Activated CD8-positive, alpha-beta T cell treated with anti-CD3 and anti-CD28 coated beads for 36 hours (primary cell): ENCODE data around the gene TMBIM4. TPM values are rescaled to one million over a fixed set of nuclear protein-coding genes. Genes with fewer than 3 reads are reported as not detected.
"Not testable (repeated sequence)": the region's sequence is repeated elsewhere in the genome, so short reads cannot be mapped to it uniquely, and the experiment has no call there.

ENCODE experiments used
- ATAC-seq: fragments of 200-7000 bp; cut with Tn5 transposase; one replicate; pipeline ENCODE4 v1.10.0; 2021; ENCODE audit warnings: mild to moderate bottlenecking, moderate library complexity
- CTCF ChIA-PET: fragments of 350-600 bp; sonication (Branson Sonifier 250); formaldehyde crosslinking; loops from one replicate; lab custom pipeline; 2021; ENCODE audit warnings: antibody characterized with exemption; lab: Charles Lee
- POLR2A ChIA-PET: fragments of 350-600 bp; sonication (Branson Sonifier 250); formaldehyde crosslinking; loops from one replicate; lab custom pipeline; 2021; ENCODE audit warnings: antibody characterized with exemption; lab: Charles Lee
- DNase-seq: peaks from one replicate; pipeline ENCODE4 v3.0.0-alpha.2; 2020
- H3K27ac Mint-ChIP-seq: one replicate; pipeline ENCODE4 v1.8.0; 2021; ENCODE audit warnings: mild to moderate bottlenecking, mixed read lengths
- H3K27me3 Mint-ChIP-seq: one replicate; pipeline ENCODE4 v1.8.0; 2021; ENCODE audit warnings: mixed read lengths
- H3K36me3 Mint-ChIP-seq: one replicate; pipeline ENCODE4 v1.8.0; 2021; ENCODE audit warnings: low read depth, mixed read lengths
- H3K4me1 Mint-ChIP-seq: one replicate; pipeline ENCODE4 v1.8.0; 2021; ENCODE audit warnings: low read depth, mixed read lengths
- H3K4me3 Mint-ChIP-seq: one replicate; pipeline ENCODE4 v1.8.0; 2021; ENCODE audit warnings: mild to moderate bottlenecking, moderate library complexity, mixed read lengths
- H3K9me3 Mint-ChIP-seq: one replicate; pipeline ENCODE4 v1.8.0; 2021; ENCODE audit warnings: mixed read lengths
- CTCF ChIP-seq: fragments of 200-600 bp; IDR thresholded peaks from one replicate; pipeline ENCODE4 v1.8.0; 2022; ENCODE audit warnings: antibody characterized with exemption, mild to moderate bottlenecking
- intact Hi-C: fragments of 100-400 bp; cut with micrococcal nuclease; formaldehyde crosslinking; loops from one replicate; pipeline ENCODE4 v1.10.0; 2022
- total RNA-seq, 2 experiments: library from RNA; stranded (reverse); gene quantifications; one replicate each; pipeline ENCODE4 v1.2.3, GENCODE V29; 2021

The TMBIM4 gene
- 10 to 100 TPM; 41.7 to 45.8 TPM for total RNA-seq

GRCh38 chr12:66169221-66170170 is at the start of gene TMBIM4:
TMBIM4 (minus strand) TSS chr12:66169996; CDS start chr12:66169951, 45 bp downstream.
- peak; percentile 18 for TF ChIP-seq CTCF
- no peaks in the 10 kb centered on the region for H3K27me3 Mint-ChIP-seq
- DNase-seq = peak; percentile 89
- POLR2A ChIA-PET = interaction anchor here (0.6 to 2.9 kb wide), 17 partner anchors 9 to 974 kb away, joined by 3 to 24 read pairs (median 4); partner anchors contain the start of genes HELB and LLPH
- intact Hi-C loops = loop anchor here (2.0 to 10.0 kb wide), 2 partner anchors 39 to 135 kb away; partner anchors contain the start of genes HELB and LLPH
- peaks cover 39% of the 10 kb centered on the region for H3K36me3 Mint-ChIP-seq
- CTCF ChIA-PET = interaction anchor here (0.9 to 2.5 kb wide), 8 partner anchors 9 to 134 kb away, joined by 3 to 17 read pairs (median 5); partner anchors contain the start of gene LLPH
- H3K4me3 Mint-ChIP-seq = peak within 1 kb of the TSS; percentile 85
- H3K27ac Mint-ChIP-seq = peak within 1 kb of the TSS; percentile 100
- peaks cover 13% of the 10 kb centered on the region for H3K9me3 Mint-ChIP-seq
- H3K4me1 Mint-ChIP-seq = peaks cover 39% of the 10 kb centered on the region
- ATAC-seq = peak; percentile 83

GRCh38 chr12:66217342-66217917 is 47.6 kb upstream of the TMBIM4 start:
- Mint-ChIP-seq H3K27me3 (peaks cover 16% of the 10 kb centered on the region), H3K4me1 (peaks cover 3% of the 10 kb centered on the region), H3K9me3 (peaks cover 5% of the 10 kb centered on the region), H3K4me3 (no peak overlapping the region), H3K27ac (no peak overlapping the region), H3K36me3 (peaks cover 2% of the 10 kb centered on the region)
- POLR2A ChIA-PET = no interaction called here
- DNase-seq (no peak), ATAC-seq (no peak)
- intact Hi-C loops = no loop called here
- CTCF ChIA-PET = no interaction called here
- no peak for TF ChIP-seq CTCF

GRCh38 chr12:66213011-66213410 is 43.2 kb upstream of the TMBIM4 start:
- intact Hi-C loops, H3K4me3 Mint-ChIP-seq, H3K4me1 Mint-ChIP-seq, H3K36me3 Mint-ChIP-seq, H3K9me3 Mint-ChIP-seq, CTCF ChIA-PET, H3K27ac Mint-ChIP-seq, ATAC-seq, DNase-seq: not testable (repeated sequence)
- H3K27me3 Mint-ChIP-seq = peaks cover 23% of the 10 kb centered on the region
- POLR2A ChIA-PET = interaction anchor here (1.5 kb wide), 1 partner anchor 10 kb away, joined by 3 read pairs; no protein-coding TSS in a partner anchor

GRCh38 chr12:66211573-66211972 is 41.8 kb upstream of the TMBIM4 start:
- H3K36me3 Mint-ChIP-seq, ATAC-seq, H3K4me1 Mint-ChIP-seq, POLR2A ChIA-PET, intact Hi-C loops, DNase-seq, H3K4me3 Mint-ChIP-seq, H3K9me3 Mint-ChIP-seq, H3K27ac Mint-ChIP-seq: not testable (repeated sequence)
- CTCF ChIA-PET = interaction anchor here (1.1 kb wide), 1 partner anchor 58 kb away, joined by 3 read pairs; no protein-coding TSS in a partner anchor
- peaks cover 29% of the 10 kb centered on the region for H3K27me3 Mint-ChIP-seq

- intact Hi-C loops = no loop called here
- H3K4me3 Mint-ChIP-seq = no peak overlapping the region
- peaks cover 5% of the 10 kb centered on the region for H3K9me3 Mint-ChIP-seq
- H3K36me3 Mint-ChIP-seq = no peaks in the 10 kb centered on the region
- H3K4me1 Mint-ChIP-seq = peaks cover 4% of the 10 kb centered on the region
- peaks cover 34% of the 10 kb centered on the region for H3K27me3 Mint-ChIP-seq
- DNase-seq (no peak), ATAC-seq (no peak)
- POLR2A ChIA-PET = no interaction called here
- CTCF ChIA-PET = no interaction called here
- TF ChIP-seq CTCF = no peak
- H3K27ac Mint-ChIP-seq = no peak overlapping the region
These were observed 41.0 kb upstream of the TMBIM4 start for GRCh38 chr12:66210840-66211239.
